GM13976 (cell line): ENCODE results near the gene CLCNKA.
A peak's percentile ranks its signal among the peaks of the same experiment; 100 is the strongest.
"Not testable (repeated sequence)": the region's sequence is repeated elsewhere in the genome, so short reads cannot be mapped to it uniquely, and the experiment has no call there.

Source experiments
- DNase-seq: peaks from one replicate; pipeline ENCODE4 v3.0.0; 2012; ENCODE audit warnings: low spot score
- CTCF ChIP-seq: IDR thresholded peaks from 2 replicates; pipeline ENCODE4 v1.5.1; 2012; ENCODE audit warnings: borderline replicate concordance, mild to moderate bottlenecking; ENCODE audit not compliant: insufficient read depth; ENCODE audit errors: extremely low read depth, missing control alignments, control extremely low read depth
- in situ Hi-C: fragments of 300-500 bp; cut with MboI; formaldehyde crosslinking; loops from one replicate; pipeline ENCODE4 v1.12.0; 2022; ENCODE audit warnings: low sequenced_read_pairs, mixed read lengths, inconsistent platforms; ENCODE audit not compliant: unreplicated experiment

The CLCNKA gene

GRCh38 chr1:16017461-16018303 is 4.2 kb upstream of the CLCNKA start, which contains the start of gene HSPB7:
TSS of gene HSPB7 (minus strand) at chr1:16018043. CDS start at chr1:16017963, 80 bp downstream.
- peak; percentile 51 for DNase-seq
- TF ChIP-seq CTCF, result no peak
- in situ Hi-C loops, result no loop called here

GRCh38 chr1:16018308-16018707 is 3.5 kb upstream of the CLCNKA start:
- in situ Hi-C loops, result no loop called here
- no peak for DNase-seq
- TF ChIP-seq CTCF, result no peak

GRCh38 chr1:16018749-16019643 is 2.8 kb upstream of the CLCNKA start:
- no peak for DNase-seq
- no peak for TF ChIP-seq CTCF
- in situ Hi-C loops, result no loop called here

- in situ Hi-C loops, result no loop called here
- no peak for DNase-seq
- TF ChIP-seq CTCF, result no peak
These were observed 2.1 kb upstream of the CLCNKA start for GRCh38 chr1:16019644-16020277.

GRCh38 chr1:16020325-16020724 is 1.5 kb upstream of the CLCNKA start:
- TF ChIP-seq CTCF, result no peak
- no peak for DNase-seq
- in situ Hi-C loops, result no loop called here

- in situ Hi-C loops, DNase-seq: not testable (repeated sequence)
These were observed 958 bp upstream of the CLCNKA start for GRCh38 chr1:16020878-16021277.
